HG02970 (cell line): Measurements from ENCODE around the gene FSIP1.
"Not testable (repeated sequence)": the region's sequence is repeated elsewhere in the genome, so short reads cannot be mapped to it uniquely, and the experiment has no call there.

Experiments used
- ATAC-seq: cut with Tn5 transposase; IDR thresholded peaks from one replicate; pipeline ENCODE4 v1.9.1; 2021; ENCODE audit warnings: mild to moderate bottlenecking, moderate library complexity, moderate number of reproducible peaks; ENCODE audit not compliant: unreplicated experiment, low FRiP score

Gene FSIP1

DNA sequence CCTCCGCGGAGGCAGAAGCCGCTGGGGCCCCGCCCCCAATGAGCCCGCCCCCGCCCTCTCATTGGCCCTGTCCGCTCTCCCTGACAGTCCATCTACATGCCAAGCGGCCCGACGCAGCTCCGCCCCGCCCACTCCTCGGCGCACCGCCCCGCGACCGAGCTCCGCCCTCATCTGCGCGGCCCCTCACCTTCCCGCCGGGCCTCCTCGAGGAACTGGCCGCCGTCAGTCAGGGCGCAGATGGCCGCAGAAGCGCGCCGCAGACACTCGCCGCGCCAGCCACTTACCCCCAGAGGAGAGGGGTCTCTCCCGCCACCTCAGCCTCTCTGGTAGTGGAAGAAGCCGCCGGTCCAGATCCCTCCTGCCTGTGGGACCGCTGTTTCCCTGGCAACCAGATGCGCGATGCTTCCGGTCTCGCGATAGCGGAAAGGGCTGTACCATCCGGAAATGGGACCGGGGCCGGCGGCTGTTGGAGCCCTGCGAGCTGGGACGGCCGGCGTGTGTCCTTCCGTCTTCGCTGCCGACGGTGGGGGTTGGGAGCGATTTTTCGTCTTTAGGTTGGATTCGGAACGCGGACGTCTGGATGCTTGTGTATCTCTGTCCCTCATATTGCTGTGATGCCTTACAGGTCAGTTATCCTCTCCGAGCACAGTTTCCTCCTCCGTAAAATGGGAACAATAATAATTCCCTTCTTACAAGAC, at the start of gene FSIP1:
TSS of gene FSIP1 (minus strand) at position 401 of the 698 bp plus-strand sequence. CDS start 6,317 bp downstream, outside the sequence.
- peak; percentile 98 for ATAC-seq

DNA sequence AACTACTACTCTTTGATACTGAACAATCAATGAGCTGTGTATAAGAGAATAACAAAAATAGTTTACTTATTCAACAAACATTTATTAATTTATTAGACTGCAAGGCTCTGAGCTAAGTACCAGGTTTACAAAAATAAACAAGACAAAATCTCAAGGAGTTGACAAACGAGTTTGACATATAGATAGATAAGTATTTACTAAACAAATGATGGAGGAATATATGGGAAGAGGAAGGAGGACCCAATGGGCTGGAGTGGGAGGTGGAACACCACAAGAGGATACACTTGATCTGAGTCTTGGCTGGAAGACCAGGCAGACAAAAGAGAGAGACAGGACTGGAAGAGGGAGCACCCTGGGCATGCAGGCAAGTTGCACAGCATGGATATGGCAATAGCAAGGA, 47.5 kb upstream of the FSIP1 start:
- ATAC-seq, result no peak

DNA sequence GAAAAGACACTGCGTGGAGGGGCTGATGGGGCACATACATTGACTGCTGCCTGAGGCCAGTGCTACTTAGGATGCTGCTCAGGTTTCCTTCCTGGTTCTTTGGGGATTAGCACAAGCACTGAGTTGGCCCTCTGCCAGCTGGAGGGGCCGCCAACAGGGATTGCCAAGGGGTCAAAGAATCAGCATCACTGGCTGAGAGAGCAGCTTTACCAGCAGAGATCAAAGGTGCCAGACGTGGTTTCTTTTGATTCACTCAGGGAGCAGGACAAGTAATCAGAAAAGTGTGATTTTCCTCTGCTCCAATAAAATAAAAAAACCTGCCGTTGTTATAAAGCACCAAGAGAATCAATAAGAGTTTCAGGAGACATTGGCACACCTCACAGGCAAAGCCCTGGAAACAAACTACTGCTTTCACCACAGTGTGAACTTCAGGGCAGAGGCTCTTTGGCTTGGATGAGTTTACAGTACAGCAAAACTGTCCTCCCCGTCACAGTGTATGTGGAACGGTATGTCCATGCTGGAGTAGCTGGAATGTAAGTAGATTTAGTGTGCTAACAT, 45.8 kb upstream of the FSIP1 start:
- no peak for ATAC-seq

DNA sequence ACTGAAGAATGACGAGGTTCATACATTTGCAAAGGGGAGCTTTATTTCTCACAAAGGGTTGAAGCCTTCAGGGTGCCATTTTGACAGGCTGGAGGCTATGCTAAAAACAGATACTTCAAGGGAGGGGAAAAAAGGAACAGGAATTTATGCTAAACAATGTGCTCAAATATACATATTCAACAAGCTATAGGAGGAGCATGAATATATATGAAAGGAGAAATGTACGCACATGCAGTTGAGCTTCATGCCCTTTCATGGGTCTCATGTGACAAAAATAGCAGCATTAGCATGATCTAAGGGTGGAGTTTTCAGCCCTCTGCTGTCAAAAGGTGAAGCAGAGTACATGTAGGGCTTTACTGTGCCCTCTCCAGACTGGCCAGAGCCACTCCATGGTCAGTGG, 44.3 kb upstream of the FSIP1 start:
- no peak for ATAC-seq

DNA sequence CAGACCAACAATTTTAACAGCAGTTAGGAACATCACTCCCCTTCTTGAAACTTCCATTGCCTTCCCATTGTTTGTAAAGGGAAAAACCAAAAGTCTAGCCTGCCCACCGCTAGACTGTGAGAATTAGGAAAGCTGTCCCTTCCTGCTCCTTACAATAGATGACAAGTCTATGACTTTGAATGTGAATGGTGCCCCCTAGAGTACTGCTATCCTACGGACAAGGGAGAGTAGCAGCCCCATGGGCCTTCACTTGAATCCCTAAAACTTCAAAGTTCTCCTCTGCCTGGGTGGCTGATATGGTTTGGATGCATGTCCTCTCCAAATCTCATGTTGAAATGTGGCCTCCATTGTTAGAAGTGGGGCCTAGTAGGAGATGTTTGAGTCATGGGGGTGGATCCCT, 41.0 kb upstream of the FSIP1 start:
- no peak for ATAC-seq

DNA sequence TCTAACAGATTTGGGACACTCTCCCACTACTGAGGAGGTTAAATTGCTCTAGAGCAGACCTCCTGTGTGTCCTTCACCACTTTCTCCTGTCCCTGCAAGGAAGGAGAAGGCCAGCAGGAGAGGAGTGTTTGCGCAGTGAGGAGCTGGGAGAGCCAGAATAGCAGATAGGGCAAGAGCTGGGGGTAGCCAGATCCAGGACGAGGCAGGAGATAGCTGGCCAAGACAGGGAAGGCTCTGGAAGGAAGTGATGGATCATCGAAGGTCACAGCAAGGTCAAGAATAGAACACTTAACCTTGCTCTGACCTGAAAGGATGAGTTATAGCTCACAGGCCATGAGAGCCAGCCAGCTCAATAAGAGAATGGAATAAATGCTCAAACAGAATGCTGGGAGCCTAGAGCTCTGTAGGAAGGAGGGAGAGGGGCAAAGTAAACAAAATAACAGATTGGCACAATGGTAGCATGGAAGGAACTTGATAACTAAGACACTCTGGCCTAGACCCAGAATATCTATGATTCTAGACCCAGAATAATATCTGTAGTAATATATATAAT, 37.5 kb upstream of the FSIP1 start:
- ATAC-seq, result no peak

DNA sequence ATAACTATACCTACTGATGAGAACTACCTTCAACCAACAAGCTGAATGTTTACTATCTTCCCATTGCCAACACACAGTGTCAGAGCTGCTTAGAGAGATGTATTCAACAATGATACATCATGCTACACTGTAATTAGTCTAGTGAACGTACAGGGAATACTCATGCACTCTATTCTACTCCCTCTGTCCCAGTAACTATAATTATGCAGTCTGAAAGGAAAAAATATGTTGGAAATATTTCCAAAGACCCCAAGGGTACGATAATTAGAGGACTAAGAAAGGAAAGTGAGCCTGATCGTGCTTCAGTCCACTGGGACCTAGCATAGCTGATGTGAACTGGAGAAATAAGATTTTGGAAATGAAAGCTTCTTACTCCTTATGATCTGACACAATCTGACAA, 36.9 kb upstream of the FSIP1 start:
- ATAC-seq, result no peak

DNA sequence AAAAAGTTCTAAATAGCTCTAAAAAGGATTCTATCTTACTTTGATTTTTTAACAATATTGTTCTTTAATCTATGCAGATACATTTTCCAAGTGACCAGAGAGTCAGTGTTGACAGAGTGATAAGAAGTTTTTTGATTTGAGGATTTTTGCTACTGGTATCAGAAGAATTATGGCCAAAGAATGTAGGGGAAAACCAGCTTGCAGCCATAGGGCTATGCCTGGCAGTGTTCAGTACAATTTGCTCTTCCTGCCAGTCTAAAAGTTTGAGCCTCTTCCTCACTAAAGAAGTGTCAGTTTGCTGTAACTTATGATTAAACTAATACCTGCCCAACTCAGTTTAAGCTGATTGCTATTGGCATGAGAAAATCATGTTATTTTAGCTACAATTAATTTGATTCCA, 35.3 kb upstream of the FSIP1 start:
- no peak for ATAC-seq

DNA sequence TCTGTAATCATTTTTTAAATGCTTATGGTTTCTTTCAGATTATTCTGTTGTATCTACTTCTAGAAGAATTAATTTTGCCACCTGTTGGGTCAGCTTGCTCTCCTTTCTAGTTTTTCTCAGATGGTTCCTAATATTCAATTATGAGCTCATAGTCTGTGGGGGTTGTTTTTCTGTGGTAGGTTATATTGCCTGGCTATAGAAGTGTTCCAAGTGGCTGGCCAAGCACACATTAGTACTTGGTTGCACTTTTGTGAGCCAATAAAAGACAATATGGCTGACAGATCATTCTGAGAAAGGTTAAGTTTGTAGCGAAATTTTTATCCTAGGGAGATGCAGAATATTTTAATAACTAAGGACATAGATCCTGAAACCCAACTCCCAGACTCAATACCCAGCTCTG, 31.8 kb upstream of the FSIP1 start:
- ATAC-seq, result no peak

DNA sequence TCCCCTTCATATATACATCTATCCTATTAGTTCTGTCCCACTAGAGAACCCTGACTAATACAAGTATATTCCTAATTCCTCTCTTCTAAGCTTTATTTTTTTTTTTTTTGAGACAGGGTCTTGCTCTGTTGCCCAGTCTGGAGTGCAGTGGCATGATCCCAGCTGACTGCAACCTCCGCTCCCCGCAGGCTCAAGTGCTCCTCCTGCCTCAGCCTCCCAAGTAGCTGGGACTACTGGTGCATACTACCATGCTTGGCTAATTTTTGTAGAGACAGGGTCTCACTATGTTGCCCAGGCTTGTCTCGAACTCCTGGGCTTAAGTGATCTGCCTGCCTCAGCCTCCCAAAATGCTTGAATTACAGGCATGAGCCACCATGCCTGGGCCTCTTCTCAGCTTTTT, 30.0 kb upstream of the FSIP1 start:
- ATAC-seq, result not testable (repeated sequence)

DNA sequence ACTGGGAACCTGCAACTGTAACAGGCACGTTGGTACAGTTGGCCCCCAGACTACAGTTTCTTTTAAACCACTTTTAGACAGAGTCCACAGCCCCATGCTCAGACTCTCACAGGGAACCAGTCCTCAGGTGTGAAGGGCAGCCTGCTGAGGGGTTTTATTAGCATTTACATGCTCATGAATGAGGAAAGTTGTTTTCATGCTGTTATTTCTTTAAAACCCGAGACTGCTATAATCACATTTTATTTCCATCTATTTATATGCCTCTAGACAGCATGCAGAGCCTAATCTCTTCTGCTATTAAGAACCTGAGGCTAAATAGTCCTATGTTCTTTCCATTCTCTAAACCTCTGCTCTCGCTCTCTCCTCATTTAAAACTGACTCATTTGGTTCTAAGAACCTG, 26.3 kb upstream of the FSIP1 start:
- no peak for ATAC-seq

DNA sequence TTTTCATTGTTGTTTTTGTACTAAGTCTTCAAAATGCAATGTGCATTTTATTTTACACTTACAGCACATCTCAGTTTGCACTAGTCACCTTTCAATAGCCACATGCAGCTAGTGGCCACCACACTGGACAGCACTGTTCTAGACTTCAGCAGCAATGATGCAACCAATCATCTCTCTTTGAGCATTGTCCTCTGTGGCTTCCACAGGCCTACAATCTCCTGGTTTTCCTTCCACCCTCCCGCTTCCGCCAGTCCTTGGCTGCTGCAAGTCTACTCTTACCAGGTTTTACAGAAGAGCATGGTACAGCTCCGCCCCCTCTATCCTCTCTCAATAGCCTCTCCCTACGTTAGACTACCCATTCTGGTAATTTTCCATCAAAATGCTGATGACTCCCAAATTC, 25.1 kb upstream of the FSIP1 start:
- no peak for ATAC-seq

DNA sequence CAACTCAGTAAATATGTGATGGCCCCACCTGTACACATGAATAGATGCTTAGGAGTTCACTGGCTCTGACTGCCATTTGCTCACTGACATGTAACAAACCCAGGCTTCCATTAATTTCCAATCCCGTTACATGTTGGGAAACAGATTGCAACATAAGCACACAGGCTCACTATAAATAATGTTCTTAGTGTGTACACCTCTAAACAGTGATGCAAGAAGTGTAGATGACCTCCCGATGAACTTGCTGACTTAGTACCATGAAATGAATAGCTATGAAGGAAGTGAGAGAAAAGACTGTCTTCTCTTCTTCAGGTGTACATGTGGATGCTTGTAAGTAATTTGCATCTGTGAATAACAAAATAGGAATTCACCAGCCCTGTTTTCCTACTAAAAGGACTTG, 21.4 kb upstream of the FSIP1 start:
- ATAC-seq, result no peak

DNA sequence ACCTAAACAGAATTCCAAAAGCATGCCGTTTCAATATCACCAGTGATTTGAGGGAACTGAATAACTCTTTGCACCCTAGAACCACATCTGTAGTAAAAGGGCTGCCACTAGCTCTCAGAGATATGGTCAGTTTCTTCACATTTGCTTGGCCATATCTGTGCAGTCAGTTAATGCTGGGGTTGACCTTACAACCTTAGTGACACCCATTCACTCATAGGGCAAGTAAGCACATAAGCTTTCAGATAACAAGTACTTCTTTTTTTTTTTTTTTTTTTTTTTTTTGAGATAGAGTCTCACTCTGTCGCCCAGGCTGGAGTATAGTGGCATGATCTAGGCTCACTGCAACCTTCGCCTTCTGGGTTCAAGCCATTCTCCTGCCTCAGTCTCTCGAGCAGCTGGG, 20.4 kb upstream of the FSIP1 start:
- ATAC-seq, result no peak

DNA sequence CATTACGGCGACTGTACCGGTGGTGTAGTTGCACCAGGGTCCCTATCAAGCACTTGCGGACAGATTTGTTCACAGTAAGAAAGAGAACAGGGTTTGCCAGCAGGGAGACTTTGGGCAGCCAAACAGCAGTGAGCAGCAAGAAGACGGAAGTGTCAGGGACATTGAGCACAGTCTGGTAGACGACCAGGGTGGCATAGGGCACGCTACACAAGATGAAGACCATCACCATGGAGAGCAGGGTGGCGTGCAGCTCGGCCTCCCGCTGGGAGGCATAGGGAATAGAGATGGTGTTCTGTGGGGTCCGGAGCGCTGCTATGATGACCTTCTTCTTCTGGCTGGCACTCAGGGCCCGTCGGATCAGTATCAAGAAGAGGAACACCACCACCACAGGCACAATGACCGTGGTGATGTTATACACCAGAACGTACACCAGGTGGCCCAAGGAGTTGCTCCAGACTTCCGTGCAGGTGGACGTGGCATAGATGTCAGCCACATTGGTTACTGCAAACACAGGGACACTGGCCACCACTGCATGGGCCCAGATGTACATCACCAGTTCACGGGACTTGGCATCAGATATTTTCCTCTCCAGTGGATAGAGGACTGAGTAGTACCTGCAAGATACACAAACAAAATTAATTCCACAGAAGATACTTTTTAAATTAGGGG, 19.1 kb upstream of the FSIP1 start:
- no peak for ATAC-seq

DNA sequence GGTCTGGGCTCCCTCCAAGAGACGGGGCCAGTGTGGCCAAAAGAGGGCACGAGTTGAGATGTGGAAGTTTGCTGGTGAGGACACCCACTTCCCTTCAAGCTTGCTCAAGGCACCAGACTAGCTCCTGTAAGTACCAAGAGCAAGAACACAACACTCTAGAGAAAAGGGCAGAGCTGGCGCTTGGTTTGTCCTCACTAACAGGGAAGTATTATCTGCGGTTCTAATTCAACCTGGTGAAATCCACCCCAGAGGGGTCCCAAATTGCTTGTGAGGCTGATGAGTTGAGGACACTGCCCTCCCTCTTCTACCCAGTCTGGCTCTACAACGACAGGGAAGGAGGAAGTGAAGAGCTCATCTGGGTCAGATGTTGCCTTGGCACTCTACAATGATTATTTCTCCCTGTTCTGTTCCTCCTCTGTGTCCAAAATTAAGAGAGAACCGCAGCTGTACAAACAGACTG, 16.9 kb upstream of the FSIP1 start:
- no peak for ATAC-seq

DNA sequence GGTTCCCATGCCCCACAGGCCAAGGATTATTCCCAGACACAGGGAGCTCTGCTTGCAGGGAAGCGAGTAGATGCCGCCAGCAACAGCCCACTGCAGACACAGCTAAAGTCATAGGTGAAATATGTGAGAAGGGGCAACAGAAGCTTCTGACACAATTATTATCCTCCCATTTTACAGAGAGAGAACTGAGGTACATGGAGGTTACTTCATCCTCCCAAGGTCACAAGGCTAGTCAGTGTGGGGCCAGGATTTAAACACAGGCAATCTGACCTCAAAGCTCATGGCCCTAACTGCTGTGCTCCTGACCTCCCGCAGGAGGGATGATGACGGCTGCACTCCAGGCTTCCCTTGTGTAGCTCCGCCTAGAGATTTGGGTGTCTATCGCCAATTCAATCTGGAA, 15.7 kb upstream of the FSIP1 start:
- no peak for ATAC-seq

DNA sequence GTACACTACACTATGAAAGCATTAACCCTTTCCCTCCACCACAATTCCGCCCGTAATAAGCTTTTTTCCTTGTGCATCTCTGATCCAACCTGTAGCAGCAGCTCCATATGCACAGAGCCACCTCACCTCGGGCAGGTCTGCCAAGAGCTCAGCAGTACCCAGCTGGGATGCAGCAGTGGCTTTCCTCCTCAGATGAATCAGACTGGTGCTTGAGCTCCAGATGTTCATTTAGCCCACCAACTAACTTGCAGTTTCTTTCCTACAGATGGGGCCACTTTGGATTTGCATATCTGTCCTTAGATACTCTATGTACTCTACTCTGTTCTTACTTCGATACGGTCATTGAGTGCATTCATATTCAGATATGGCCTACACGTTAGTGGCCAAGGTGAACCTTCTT, 14.8 kb upstream of the FSIP1 start:
- ATAC-seq, result no peak

DNA sequence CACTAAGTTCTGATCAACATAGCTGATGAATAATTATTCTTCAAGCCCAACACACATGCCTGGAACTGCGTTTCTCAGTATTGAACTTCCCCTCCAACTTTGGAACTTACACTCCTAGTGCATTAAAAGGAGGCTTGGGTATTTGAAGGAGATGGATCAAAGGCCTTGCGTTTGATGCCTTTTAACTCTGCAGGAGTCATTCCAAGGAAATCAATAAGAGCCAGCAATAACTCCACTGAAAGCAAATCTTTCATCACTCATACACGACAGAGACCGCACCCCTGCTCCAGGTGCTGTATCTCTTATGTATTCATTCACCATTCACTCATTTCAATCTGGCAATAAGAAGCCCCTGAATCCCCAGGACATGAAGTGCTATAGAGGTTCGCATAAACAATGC, 14.0 kb upstream of the FSIP1 start:
- ATAC-seq, result no peak

DNA sequence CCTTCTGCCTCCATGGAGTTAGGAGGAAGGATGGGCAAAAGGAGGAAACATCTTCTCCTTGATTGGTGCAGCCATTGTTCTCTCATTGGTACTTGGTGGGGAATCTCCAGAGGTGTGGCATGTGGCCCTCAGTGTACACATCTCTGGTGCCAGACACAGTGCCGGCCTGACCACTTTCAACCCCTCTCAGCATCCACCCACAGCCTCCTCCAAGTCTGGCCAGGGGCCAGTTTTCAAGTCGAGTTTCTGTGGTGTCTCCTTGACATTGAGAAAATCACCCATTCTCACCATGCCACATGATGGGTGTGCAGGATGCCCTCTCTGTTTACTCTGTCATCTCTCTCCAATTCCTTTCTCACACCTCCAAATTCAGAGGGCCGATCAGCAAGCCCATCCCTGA, 12.8 kb upstream of the FSIP1 start:
- ATAC-seq, result no peak

DNA sequence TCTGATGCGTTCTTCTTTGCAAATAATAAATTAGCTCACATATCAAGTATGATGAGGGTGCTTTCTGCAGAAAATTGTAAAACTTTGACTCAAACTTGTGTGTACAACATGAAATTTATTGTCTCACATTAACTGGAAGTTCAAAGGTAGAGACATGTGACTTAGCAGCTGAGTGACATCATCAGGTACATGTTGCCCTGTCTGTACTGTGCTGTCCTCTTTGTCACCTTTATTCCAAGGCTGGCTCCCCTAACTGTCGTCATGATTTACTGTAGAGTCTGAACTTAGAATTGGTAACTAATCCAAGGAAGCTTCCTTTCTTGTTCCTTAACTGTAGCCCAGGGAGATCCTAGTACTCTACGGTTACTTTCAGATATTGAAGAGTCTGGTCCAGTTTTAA, 12.3 kb upstream of the FSIP1 start:
- no peak for ATAC-seq

DNA sequence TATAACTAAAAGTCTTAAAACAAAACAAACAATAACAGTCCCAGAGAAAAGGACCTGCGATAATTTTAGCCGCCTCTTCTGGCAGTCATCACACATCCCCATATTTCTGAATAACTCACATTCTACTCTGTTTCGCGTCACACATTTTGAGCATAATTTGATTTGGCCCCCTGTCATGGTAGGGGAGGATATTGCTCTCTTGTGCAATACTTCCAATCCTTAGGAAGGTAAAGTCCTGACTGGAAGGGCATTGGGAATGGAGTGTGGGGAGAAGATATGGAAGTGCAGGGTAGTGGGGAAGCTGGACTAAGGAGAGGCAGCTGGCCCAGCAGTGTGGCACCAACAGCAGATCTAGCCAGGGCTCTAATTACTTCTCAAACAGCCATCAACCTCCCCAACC, 11.3 kb upstream of the FSIP1 start:
- no peak for ATAC-seq
